Measurements from ENCODE around the gene LRRC3. TPM values are rescaled to one million over a fixed set of nuclear protein-coding genes. Genes with fewer than 3 reads are reported as not detected.

LRRC3 gene
- total RNA-seq, 1 experiment from 2014 or later, result 5.7 TPM

GRCh38 chr21:44449473-44450363 lies 5.6 kb upstream of the LRRC3 start:
- Mint-ChIP-seq H3K27me3 (ENCODE audit: low read depth) (peaks cover 17% of the 10 kb centered on the region), H3K4me3 (no peak overlapping the region), H3K36me3 (no peaks in the 10 kb centered on the region), H3K9me3 (0 out of 2 replicates have a peak, but pooled peaks cover 6% of the 10 kb centered on the region), H3K4me1 (peaks cover 4% of the 10 kb centered on the region; the same call in 1 of the 2 replicates), H3K27ac (no peak overlapping the region)
- ATAC-seq (no peak), DNase-seq (ENCODE audit: low spot score) (no peak)
- TF ChIP-seq E2F1 (CRISPR knock-in tag; IDR thresholded peaks at IDR 0.05) (no peak), ZNF232 (CRISPR knock-in tag; IDR thresholded peaks at IDR 0.05) (no peak), KAT7 (CRISPR knock-in tag; IDR thresholded peaks at IDR 0.05; ENCODE audit: borderline replicate concordance) (no peak), EMX1 (CRISPR knock-in tag; IDR thresholded peaks at IDR 0.05) (no peak), TCF7 (CRISPR knock-in tag; IDR thresholded peaks at IDR 0.05; ENCODE audit: low read depth) (no peak), NFATC4 (CRISPR knock-in tag; IDR thresholded peaks at IDR 0.05) (no peak), AFF4 (CRISPR knock-in tag; IDR thresholded peaks at IDR 0.05; ENCODE audit: borderline replicate concordance) (no peak), GABPB1 (CRISPR knock-in tag; IDR thresholded peaks at IDR 0.05) (no peak)
- ChIA-PET POLR2A (no interaction called here), CTCF (no interaction called here)

GRCh38 chr21:44450402-44450801 lies 4.9 kb upstream of the LRRC3 start:
- no peak overlapping the region for H3K4me3 Mint-ChIP-seq
- H3K27me3 Mint-ChIP-seq (ENCODE audit: low read depth), result peaks cover 17% of the 10 kb centered on the region
- DNase-seq (ENCODE audit: low spot score), result no peak
- TF ChIP-seq ESRRA (CRISPR knock-in tag; IDR thresholded peaks at IDR 0.05; ENCODE audit: borderline replicate concordance), result no peak
- no peak for TF ChIP-seq ARID4B (CRISPR knock-in tag; IDR thresholded peaks at IDR 0.05; ENCODE audit: borderline replicate concordance)
- TF ChIP-seq ZNF423 (CRISPR knock-in tag; IDR thresholded peaks at IDR 0.05), result no peak
- TF ChIP-seq NR2C2 (CRISPR knock-in tag; IDR thresholded peaks at IDR 0.05), result no peak
- TF ChIP-seq ZNF121 (CRISPR knock-in tag; IDR thresholded peaks at IDR 0.05), result no peak
- TF ChIP-seq RELA (CRISPR knock-in tag; IDR thresholded peaks at IDR 0.05; ENCODE audit: borderline replicate concordance), result no peak
- no peak for TF ChIP-seq EMX1 (CRISPR knock-in tag; IDR thresholded peaks at IDR 0.05)
- TF ChIP-seq CBFB (CRISPR knock-in tag; IDR thresholded peaks at IDR 0.05; ENCODE audit: low read depth), result no peak
- no peak for TF ChIP-seq AR (CRISPR knock-in tag; IDR thresholded peaks at IDR 0.05)
- no peak for TF ChIP-seq TP53 (CRISPR knock-in tag; IDR thresholded peaks at IDR 0.05)
- TF ChIP-seq FOXP4 (CRISPR knock-in tag; IDR thresholded peaks at IDR 0.05), result no peak
- TF ChIP-seq CDX4 (CRISPR knock-in tag; IDR thresholded peaks at IDR 0.05; ENCODE audit: borderline replicate concordance), result no peak
- no peaks in the 10 kb centered on the region for H3K36me3 Mint-ChIP-seq
- H3K9me3 Mint-ChIP-seq, result 0 out of 2 replicates have a peak, but pooled peaks cover 4% of the 10 kb centered on the region
- no peak overlapping the region; the same call in 1 of the 2 replicates for H3K27ac Mint-ChIP-seq
- CTCF ChIA-PET, result no interaction called here
- peaks cover 4% of the 10 kb centered on the region; the same call in 1 of the 2 replicates for H3K4me1 Mint-ChIP-seq
- POLR2A ChIA-PET, result no interaction called here
- no peak for ATAC-seq
